PC-3 (cell line): ENCODE data around the gene SVOP.

Source experiments
- CTCF ChIP-seq: fragments of 300-600 bp; sonication (generic); conservative IDR thresholded peaks from 2 replicates; pipeline ENCODE4 v1.5.1; 2017; ENCODE audit warnings: antibody characterized with exemption, low read depth, mild to moderate bottlenecking, low read length
- EZH2phosphoT487 ChIP-seq: fragments of 300-600 bp; sonication (generic); IDR thresholded peaks from 2 replicates; pipeline ENCODE4 v1.6.1; 2018; ENCODE audit warnings: mild to moderate bottlenecking, antibody characterized with exemption, low read length, borderline replicate concordance

- no peak for TF ChIP-seq CTCF
- no peak for TF ChIP-seq EZH2phosphoT487
Observed at GRCh38 chr12:108916336-108916735, 104.5 kb downstream of the SVOP start.
